H1 (cell line): Measurements from ENCODE around the gene FAM76B. TPM values are rescaled to one million over a fixed set of nuclear protein-coding genes. Genes with fewer than 3 reads are reported as not detected.

Experiments
- CBX5 ChIP-seq: fragments of 300-800, 300-1000 bp; sonication (generic); IDR thresholded peaks from 2 replicates; pipeline ENCODE4 v1.7.1; 2016; ENCODE audit warnings: antibody characterized with exemption, low read length, low read depth
- CHD1 ChIP-seq: IDR thresholded peaks from 2 replicates; pipeline ENCODE4 v1.6.1; 2012; ENCODE audit warnings: low read depth, low read length, improper control_type of control experiment
- CREB1 ChIP-seq: IDR thresholded peaks from 2 replicates; pipeline ENCODE4 v1.6.1; 2012; ENCODE audit warnings: inconsistent platforms
- EP300 ChIP-seq, 2 experiments: IDR thresholded peaks; 1 replicate in 1 of 2; 2 replicates in 1 of 2; pipeline ENCODE4 v1.6.1; 2011 to 2012; ENCODE audit warnings: low read depth in 2 of 2, low read length in 2 of 2, mild to moderate bottlenecking in 2 of 2, borderline replicate concordance in 1 of 2, inconsistent platforms in 1 of 2, moderate library complexity in 1 of 2
- JUND ChIP-seq: IDR thresholded peaks from 2 replicates; pipeline ENCODE4 v1.6.1; 2011; ENCODE audit warnings: mild to moderate bottlenecking, improper control_type of control experiment, low read length
- MAFK ChIP-seq: IDR thresholded peaks from 2 replicates; pipeline ENCODE4 v1.6.1; 2012; ENCODE audit warnings: low read depth, mild to moderate bottlenecking, improper control_type of control experiment, low read length
- RFX5 ChIP-seq: IDR thresholded peaks from 2 replicates; pipeline ENCODE4 v1.6.1; 2011; ENCODE audit warnings: low read depth, low read length, improper control_type of control experiment, borderline replicate concordance
- SAP30 ChIP-seq: fragments of 300-600 bp; sonication (generic); IDR thresholded peaks from 2 replicates; pipeline ENCODE4 v1.7.1; 2012; ENCODE audit warnings: low read length, moderate library complexity, mild to moderate bottlenecking, inconsistent platforms; ENCODE audit not compliant: insufficient read depth, insufficient replicate concordance
- SP1 ChIP-seq: IDR thresholded peaks from 2 replicates; pipeline ENCODE4 v1.6.1; 2011; ENCODE audit warnings: low read depth, low read length
- SP4 ChIP-seq: IDR thresholded peaks from 2 replicates; pipeline ENCODE4 v1.6.1; 2012; ENCODE audit warnings: low read length, inconsistent platforms
- SUZ12 ChIP-seq: fragments of 200-600 bp; sonication (generic); IDR thresholded peaks from 2 replicates; pipeline ENCODE4 v1.6.1; 2012; ENCODE audit warnings: mild to moderate bottlenecking, inconsistent platforms, low read length, moderate library complexity, mixed read lengths
- polyA plus RNA-seq, 7 experiments: library from polyadenylated mRNA; depleted of rRNA in 3 of 7; stranded (reverse) in 5 of 7; unstranded in 2 of 7; fragments of >200 nt in 5 of 7; fragments of 200-250 nt in 2 of 7; gene quantifications; 1 replicate in 5 of 7; 2 replicates in 1 of 7; 4 replicates in 1 of 7; pipeline versions ENCODE4 v1.2.1 to v1.2.3, GENCODE V29; 2011 to 2013; ENCODE audit warnings: missing spikeins in 2 of 7, mixed read lengths in 2 of 7
- total RNA-seq: library from RNA; stranded (reverse); fragmentation: NEBNext Ultra II Directional; extraction: Animal tissue kit (Norgen Biotek cat#: 25700); gene quantifications from 2 replicates; pipeline ENCODE4 v1.2.1, GENCODE V29; 2021
- TF ChIP-seq, protein P1 (sequence below): fragments of 300-600 bp; sonication (generic); IDR thresholded peaks from 2 replicates; pipeline ENCODE4 v1.7.1; 2012; ENCODE audit warnings: low read length, moderate library complexity, mild to moderate bottlenecking, inconsistent platforms; ENCODE audit not compliant: insufficient replicate concordance

Gene FAM76B
- total and polyA plus RNA-seq, 2 of the 8 experiments (the other 6 are each of a cell fraction or from before 2014, with no cell fraction given), result 11.0 to 22.3 TPM

DNA sequence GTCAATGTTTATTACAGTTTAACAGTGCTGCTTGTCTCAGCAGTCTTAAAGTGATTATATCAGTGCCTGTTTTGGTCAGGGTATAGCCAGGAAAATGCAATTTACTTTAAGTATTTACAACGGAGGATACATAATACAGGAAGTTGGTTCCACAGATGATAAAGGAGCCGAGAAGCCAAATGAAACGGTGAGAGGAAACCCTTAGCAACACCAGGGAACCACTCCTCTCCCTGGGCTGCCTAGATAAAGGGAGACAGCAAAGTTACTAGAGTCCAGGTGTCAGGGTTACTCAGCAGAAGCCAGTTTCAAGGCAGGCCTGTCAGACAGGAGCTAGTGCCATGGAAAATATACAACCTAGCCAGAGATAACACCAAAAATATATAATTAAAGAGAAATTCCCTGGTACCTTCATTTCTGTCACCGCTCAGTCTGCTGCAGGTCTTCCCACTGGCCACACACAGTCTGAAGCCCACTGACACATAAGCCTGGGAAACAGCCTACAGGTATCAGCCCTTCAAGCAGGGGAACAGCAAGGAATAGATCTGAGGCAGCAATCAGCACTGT is 55.5 kb downstream of the FAM76B start (continued):
- TF ChIP-seq, protein P1, sequence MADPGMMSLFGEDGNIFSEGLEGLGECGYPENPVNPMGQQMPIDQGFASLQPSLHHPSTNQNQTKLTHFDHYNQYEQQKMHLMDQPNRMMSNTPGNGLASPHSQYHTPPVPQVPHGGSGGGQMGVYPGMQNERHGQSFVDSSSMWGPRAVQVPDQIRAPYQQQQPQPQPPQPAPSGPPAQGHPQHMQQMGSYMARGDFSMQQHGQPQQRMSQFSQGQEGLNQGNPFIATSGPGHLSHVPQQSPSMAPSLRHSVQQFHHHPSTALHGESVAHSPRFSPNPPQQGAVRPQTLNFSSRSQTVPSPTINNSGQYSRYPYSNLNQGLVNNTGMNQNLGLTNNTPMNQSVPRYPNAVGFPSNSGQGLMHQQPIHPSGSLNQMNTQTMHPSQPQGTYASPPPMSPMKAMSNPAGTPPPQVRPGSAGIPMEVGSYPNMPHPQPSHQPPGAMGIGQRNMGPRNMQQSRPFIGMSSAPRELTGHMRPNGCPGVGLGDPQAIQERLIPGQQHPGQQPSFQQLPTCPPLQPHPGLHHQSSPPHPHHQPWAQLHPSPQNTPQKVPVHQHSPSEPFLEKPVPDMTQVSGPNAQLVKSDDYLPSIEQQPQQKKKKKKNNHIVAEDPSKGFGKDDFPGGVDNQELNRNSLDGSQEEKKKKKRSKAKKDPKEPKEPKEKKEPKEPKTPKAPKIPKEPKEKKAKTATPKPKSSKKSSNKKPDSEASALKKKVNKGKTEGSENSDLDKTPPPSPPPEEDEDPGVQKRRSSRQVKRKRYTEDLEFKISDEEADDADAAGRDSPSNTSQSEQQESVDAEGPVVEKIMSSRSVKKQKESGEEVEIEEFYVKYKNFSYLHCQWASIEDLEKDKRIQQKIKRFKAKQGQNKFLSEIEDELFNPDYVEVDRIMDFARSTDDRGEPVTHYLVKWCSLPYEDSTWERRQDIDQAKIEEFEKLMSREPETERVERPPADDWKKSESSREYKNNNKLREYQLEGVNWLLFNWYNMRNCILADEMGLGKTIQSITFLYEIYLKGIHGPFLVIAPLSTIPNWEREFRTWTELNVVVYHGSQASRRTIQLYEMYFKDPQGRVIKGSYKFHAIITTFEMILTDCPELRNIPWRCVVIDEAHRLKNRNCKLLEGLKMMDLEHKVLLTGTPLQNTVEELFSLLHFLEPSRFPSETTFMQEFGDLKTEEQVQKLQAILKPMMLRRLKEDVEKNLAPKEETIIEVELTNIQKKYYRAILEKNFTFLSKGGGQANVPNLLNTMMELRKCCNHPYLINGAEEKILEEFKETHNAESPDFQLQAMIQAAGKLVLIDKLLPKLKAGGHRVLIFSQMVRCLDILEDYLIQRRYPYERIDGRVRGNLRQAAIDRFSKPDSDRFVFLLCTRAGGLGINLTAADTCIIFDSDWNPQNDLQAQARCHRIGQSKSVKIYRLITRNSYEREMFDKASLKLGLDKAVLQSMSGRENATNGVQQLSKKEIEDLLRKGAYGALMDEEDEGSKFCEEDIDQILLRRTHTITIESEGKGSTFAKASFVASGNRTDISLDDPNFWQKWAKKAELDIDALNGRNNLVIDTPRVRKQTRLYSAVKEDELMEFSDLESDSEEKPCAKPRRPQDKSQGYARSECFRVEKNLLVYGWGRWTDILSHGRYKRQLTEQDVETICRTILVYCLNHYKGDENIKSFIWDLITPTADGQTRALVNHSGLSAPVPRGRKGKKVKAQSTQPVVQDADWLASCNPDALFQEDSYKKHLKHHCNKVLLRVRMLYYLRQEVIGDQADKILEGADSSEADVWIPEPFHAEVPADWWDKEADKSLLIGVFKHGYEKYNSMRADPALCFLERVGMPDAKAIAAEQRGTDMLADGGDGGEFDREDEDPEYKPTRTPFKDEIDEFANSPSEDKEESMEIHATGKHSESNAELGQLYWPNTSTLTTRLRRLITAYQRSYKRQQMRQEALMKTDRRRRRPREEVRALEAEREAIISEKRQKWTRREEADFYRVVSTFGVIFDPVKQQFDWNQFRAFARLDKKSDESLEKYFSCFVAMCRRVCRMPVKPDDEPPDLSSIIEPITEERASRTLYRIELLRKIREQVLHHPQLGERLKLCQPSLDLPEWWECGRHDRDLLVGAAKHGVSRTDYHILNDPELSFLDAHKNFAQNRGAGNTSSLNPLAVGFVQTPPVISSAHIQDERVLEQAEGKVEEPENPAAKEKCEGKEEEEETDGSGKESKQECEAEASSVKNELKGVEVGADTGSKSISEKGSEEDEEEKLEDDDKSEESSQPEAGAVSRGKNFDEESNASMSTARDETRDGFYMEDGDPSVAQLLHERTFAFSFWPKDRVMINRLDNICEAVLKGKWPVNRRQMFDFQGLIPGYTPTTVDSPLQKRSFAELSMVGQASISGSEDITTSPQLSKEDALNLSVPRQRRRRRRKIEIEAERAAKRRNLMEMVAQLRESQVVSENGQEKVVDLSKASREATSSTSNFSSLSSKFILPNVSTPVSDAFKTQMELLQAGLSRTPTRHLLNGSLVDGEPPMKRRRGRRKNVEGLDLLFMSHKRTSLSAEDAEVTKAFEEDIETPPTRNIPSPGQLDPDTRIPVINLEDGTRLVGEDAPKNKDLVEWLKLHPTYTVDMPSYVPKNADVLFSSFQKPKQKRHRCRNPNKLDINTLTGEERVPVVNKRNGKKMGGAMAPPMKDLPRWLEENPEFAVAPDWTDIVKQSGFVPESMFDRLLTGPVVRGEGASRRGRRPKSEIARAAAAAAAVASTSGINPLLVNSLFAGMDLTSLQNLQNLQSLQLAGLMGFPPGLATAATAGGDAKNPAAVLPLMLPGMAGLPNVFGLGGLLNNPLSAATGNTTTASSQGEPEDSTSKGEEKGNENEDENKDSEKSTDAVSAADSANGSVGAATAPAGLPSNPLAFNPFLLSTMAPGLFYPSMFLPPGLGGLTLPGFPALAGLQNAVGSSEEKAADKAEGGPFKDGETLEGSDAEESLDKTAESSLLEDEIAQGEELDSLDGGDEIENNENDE, result no peak
- no peak for TF ChIP-seq CREB1
- no peak for TF ChIP-seq CHD1
- TF ChIP-seq JUND, result no peak
- TF ChIP-seq SP4, result no peak
- TF ChIP-seq EP300 (IDR thresholded peaks at IDR 0.05; ENCODE audit: borderline replicate concordance in 1 of 2, low read depth in 2 of 2, low read length in 2 of 2), result no peak
- no peak for TF ChIP-seq SUZ12
- TF ChIP-seq CBX5, result no peak
- TF ChIP-seq SP1, result no peak
- no peak for TF ChIP-seq RFX5
- no peak for TF ChIP-seq MAFK
- no peak for TF ChIP-seq SAP30
